Muscle layer of duodenum (tissue), 2 donors: ENCODE data around the gene ACSM3.
"Not testable (repeated sequence)": the region's sequence is repeated elsewhere in the genome, so short reads cannot be mapped to it uniquely, and the experiment has no call there.

Source experiments
- H3K27ac ChIP-seq: one replicate; pipeline ENCODE4 v1.7.0; 2013; ENCODE audit warnings: mild to moderate bottlenecking, low read length
- H3K27me3 ChIP-seq: one replicate; pipeline ENCODE4 v1.7.0; 2013; ENCODE audit warnings: low read depth, mild to moderate bottlenecking, control low read depth, low read length
- H3K36me3 ChIP-seq, 2 donors: one replicate each; pipeline ENCODE4 v1.7.0; 2013; ENCODE audit warnings: low read length in 2 of 2, control low read depth in 1 of 2, mild to moderate bottlenecking in 1 of 2; ENCODE audit not compliant: insufficient read depth in 2 of 2, control insufficient read depth in 1 of 2
- H3K4me1 ChIP-seq, 2 donors: one replicate each; pipeline ENCODE4 v1.7.0; 2013; ENCODE audit warnings: low read length in 2 of 2, mild to moderate bottlenecking in 2 of 2, control low read depth in 1 of 2, moderate library complexity in 1 of 2; ENCODE audit not compliant: insufficient read depth in 2 of 2, control insufficient read depth in 1 of 2
- H3K4me3 ChIP-seq, 2 donors: one replicate each; pipeline ENCODE4 v1.7.0; 2013; ENCODE audit warnings: low read length in 2 of 2, low read depth in 1 of 2, mild to moderate bottlenecking in 1 of 2
- H3K9me3 ChIP-seq, 2 donors: one replicate each; pipeline ENCODE4 v1.7.0; 2013; ENCODE audit warnings: low read length in 2 of 2, control low read depth in 1 of 2, mild to moderate bottlenecking in 1 of 2; ENCODE audit not compliant: control insufficient read depth in 1 of 2
- donor health status: healthy.

ACSM3 gene

GRCh38 chr16:20760346-20760745, 3.5 kb upstream of the ACSM3 start:
- H3K4me1 ChIP-seq = peaks cover 0 to 4% of the 10 kb centered on the region in 2 donors
- no peak overlapping the region for H3K27ac ChIP-seq
- H3K36me3 ChIP-seq = no peaks in the 10 kb centered on the region
- no peaks in the 10 kb centered on the region for H3K27me3 ChIP-seq
- no peaks in the 10 kb centered on the region for H3K9me3 ChIP-seq
- no peak overlapping the region for H3K4me3 ChIP-seq

- H3K9me3 ChIP-seq = no peaks in the 10 kb centered on the region
- peaks cover 0 to 4% of the 10 kb centered on the region in 2 donors for H3K4me1 ChIP-seq
- no peaks in the 10 kb centered on the region for H3K36me3 ChIP-seq
- no peak overlapping the region for H3K27ac ChIP-seq
- H3K4me3 ChIP-seq = no peak overlapping the region
- H3K27me3 ChIP-seq = no peaks in the 10 kb centered on the region
Measured at GRCh38 chr16:20761175-20761574, 2.6 kb upstream of the ACSM3 start.

GRCh38 chr16:20762404-20763123, 1.2 kb upstream of the ACSM3 start:
- peak overlapping the region; percentile 67 for H3K27ac ChIP-seq
- H3K4me1 ChIP-seq = peaks cover 0 to 4% of the 10 kb centered on the region in 2 donors
- no peaks in the 10 kb centered on the region for H3K27me3 ChIP-seq
- H3K4me3 ChIP-seq = peak overlapping the region in 1 of 2 donors; percentile 59
- no peaks in the 10 kb centered on the region for H3K9me3 ChIP-seq
- no peaks in the 10 kb centered on the region for H3K36me3 ChIP-seq

GRCh38 chr16:20764448-20764847, 634 bp downstream of the ACSM3 start:
- H3K4me1 ChIP-seq, H3K9me3 ChIP-seq, H3K36me3 ChIP-seq, H3K27ac ChIP-seq, H3K27me3 ChIP-seq, H3K4me3 ChIP-seq: not testable (repeated sequence)

DNA sequence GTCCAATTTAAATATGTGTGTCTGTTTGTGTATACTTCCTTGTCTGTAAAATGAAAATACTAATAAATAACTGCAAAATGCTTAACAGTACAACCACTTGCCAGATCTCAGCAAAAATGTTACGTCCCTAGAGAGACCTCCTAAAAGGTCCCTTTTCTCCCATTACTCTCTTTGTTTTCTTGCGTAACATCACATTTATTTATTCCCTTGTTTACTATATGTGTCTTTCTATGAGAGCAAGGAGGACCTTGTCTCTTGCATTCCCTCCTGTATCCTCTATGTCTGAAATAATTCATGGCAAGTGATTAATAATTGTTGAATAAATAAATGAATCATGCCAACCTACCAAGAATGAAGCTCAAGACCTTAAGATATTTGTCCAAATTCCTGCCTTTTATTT, 1.9 kb downstream of the ACSM3 start:
- no peak overlapping the region for H3K4me3 ChIP-seq
- H3K9me3 ChIP-seq = no peaks in the 10 kb centered on the region
- H3K4me1 ChIP-seq = peaks cover 0 to 4% of the 10 kb centered on the region in 2 donors
- H3K27me3 ChIP-seq = no peaks in the 10 kb centered on the region
- H3K27ac ChIP-seq = no peak overlapping the region
- no peaks in the 10 kb centered on the region for H3K36me3 ChIP-seq

DNA sequence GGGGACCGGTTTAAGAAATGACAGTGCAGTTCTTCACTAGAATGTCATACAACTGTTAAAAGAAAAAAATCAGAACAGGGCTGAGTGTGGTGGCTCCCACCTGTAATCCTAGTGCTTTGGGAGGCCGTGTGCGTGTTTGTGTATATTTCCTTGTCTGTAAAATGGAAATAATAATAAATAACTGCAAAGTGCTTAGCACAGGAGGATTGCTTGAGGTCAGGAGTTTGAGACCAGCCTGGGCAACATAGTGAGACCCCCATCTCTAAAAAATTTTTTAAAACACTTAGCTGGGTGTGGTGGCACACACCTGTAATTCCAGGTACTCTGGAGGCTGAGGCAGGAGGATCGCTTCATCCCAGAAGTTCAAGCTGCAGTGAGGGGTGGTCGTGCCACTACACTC, 2.5 kb downstream of the ACSM3 start:
- Histone ChIP-seq H3K4me1 (peaks cover 0 to 4% of the 10 kb centered on the region in 2 donors), H3K36me3 (no peaks in the 10 kb centered on the region), H3K27ac (no peak overlapping the region), H3K9me3 (no peaks in the 10 kb centered on the region), H3K27me3 (no peaks in the 10 kb centered on the region), H3K4me3 (no peak overlapping the region)

DNA sequence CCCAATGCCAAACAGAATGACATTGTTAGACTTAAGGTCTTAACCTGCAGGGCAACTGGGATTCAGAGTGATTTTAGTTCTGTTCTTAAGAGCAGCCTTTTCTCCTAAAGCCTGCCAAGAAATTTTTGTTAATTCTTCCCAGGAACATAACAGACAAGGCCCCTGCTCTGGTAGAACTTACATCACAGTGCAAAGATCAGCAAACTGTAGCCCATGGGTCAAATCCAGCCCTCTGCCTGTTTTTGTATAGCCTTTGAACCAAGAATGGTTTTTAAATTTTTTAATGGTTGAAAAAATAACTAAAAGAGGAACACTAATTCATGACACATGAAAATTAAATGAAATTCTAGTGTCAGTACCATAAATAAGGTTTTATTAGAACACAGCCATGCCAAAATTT, 3.8 kb downstream of the ACSM3 start:
- H3K27me3 ChIP-seq = no peaks in the 10 kb centered on the region
- no peaks in the 10 kb centered on the region for H3K9me3 ChIP-seq
- H3K4me3 ChIP-seq = no peak overlapping the region
- no peaks in the 10 kb centered on the region for H3K36me3 ChIP-seq
- peaks cover 0 to 4% of the 10 kb centered on the region in 2 donors for H3K4me1 ChIP-seq
- H3K27ac ChIP-seq = no peak overlapping the region

DNA sequence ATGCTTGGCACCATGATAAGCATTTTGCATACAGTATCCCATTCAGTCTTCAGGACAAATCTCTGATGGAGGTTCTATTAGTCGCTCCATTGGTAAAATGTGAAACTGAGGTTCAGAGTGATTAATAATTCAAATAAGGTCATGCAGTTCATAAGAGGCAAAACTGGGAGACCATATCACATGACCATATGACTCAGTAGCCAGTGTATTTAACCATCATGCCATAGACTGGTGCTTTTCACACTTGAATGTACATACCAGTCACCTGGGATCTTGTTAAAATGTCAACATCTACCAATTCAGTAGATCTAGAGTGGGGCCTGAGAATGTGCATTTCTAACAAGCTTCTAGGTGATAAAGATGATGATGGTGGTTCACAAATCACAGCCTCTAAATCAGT, 4.3 kb downstream of the ACSM3 start:
- H3K36me3 ChIP-seq = no peaks in the 10 kb centered on the region
- H3K4me3 ChIP-seq = no peak overlapping the region
- no peak overlapping the region for H3K27ac ChIP-seq
- H3K4me1 ChIP-seq = no peaks in the 10 kb centered on the region
- no peaks in the 10 kb centered on the region for H3K27me3 ChIP-seq
- no peaks in the 10 kb centered on the region for H3K9me3 ChIP-seq

GRCh38 chr16:20768818-20769217, 5.0 kb downstream of the ACSM3 start:
- H3K4me1 ChIP-seq = no peaks in the 10 kb centered on the region
- no peak overlapping the region for H3K4me3 ChIP-seq
- no peaks in the 10 kb centered on the region for H3K9me3 ChIP-seq
- H3K27ac ChIP-seq = no peak overlapping the region
- H3K36me3 ChIP-seq = no peaks in the 10 kb centered on the region
- H3K27me3 ChIP-seq = no peaks in the 10 kb centered on the region

- no peak overlapping the region for H3K4me3 ChIP-seq
- no peaks in the 10 kb centered on the region for H3K27me3 ChIP-seq
- H3K36me3 ChIP-seq = peaks cover 0 to 3% of the 10 kb centered on the region in 2 donors
- H3K4me1 ChIP-seq = no peaks in the 10 kb centered on the region
- H3K27ac ChIP-seq = no peak overlapping the region
- no peaks in the 10 kb centered on the region for H3K9me3 ChIP-seq
Measured at GRCh38 chr16:20773679-20774078, 9.9 kb downstream of the ACSM3 start.

DNA sequence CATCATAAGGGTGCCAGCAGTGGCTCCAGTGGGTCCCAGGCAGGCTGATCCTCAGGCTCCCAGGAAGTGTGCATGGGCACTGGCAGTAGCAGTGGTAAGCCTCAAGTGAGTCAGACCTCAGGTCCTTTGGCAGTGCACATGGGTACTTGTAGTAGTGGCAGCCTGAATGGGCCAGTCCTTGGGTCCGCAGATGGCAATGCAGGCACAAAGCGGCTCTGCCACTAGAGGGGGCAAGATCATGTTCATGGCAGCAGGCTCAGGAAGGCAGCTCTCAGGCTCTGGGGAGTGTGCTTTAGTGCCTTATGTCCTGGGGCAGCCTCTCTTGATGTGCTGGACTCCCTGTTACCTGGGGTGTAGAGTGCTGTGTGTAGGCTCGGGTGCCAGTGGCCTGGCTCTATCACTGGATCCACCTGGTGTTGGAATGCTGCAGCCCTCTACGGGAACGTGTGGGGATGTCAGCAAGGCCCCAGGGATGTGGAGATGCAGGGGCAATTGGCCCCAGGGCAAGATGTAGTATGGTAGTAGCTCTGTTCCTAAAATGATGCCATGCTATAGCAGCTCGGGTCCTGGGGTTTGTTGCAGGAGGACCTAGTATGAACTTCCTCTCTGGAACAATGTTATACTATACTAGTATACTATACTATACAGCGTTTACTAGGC, 11.0 kb downstream of the ACSM3 start:
- no peak overlapping the region for H3K27ac ChIP-seq
- H3K27me3 ChIP-seq = no peaks in the 10 kb centered on the region
- H3K4me1 ChIP-seq = no peaks in the 10 kb centered on the region
- no peaks in the 10 kb centered on the region for H3K9me3 ChIP-seq
- H3K36me3 ChIP-seq = peaks cover 0 to 3% of the 10 kb centered on the region in 2 donors
- no peak overlapping the region for H3K4me3 ChIP-seq

DNA sequence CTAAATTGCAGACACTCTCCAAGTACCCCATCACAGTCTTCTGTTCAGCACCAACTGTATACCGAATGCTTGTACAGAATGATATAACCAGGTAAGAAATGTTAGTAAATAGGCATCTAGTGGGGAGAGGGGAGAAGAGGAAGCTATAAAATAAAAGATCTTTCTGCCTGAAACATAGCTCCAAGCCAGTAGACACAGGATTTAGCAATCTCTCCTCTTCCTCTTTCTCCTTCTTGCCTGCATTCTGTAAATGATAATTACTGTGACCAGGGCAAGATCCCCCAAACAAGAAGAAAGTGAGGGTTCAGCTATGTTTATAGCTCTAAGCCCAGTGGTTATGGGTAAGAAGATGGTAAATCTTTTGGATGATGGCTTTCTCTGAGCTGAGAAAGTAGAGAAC, 17.9 kb downstream of the ACSM3 start:
- Histone ChIP-seq H3K27ac (no peak overlapping the region), H3K4me3 (no peak overlapping the region), H3K9me3 (no peaks in the 10 kb centered on the region), H3K27me3 (no peaks in the 10 kb centered on the region), H3K4me1 (no peaks in the 10 kb centered on the region), H3K36me3 (peaks cover 3% of the 10 kb centered on the region in 2 donors)
